Stimulated activated CD4-positive, alpha-beta T cell treated with anti-CD3 and anti-CD28 coated beads, TNF-alpha, amount 100 ng/mL, for 24 hours (primary cell): ENCODE results near the gene ASCL2.
"Not testable (repeated sequence)": the region's sequence is repeated elsewhere in the genome, so short reads cannot be mapped to it uniquely, and the experiment has no call there.

Experiments
- DNase-seq, 3 experiments: peaks; one replicate each; pipeline ENCODE4 v3.0.0-alpha.2; 2020; ENCODE audit warnings: low read depth in 3 of 3

ASCL2 gene

DNA sequence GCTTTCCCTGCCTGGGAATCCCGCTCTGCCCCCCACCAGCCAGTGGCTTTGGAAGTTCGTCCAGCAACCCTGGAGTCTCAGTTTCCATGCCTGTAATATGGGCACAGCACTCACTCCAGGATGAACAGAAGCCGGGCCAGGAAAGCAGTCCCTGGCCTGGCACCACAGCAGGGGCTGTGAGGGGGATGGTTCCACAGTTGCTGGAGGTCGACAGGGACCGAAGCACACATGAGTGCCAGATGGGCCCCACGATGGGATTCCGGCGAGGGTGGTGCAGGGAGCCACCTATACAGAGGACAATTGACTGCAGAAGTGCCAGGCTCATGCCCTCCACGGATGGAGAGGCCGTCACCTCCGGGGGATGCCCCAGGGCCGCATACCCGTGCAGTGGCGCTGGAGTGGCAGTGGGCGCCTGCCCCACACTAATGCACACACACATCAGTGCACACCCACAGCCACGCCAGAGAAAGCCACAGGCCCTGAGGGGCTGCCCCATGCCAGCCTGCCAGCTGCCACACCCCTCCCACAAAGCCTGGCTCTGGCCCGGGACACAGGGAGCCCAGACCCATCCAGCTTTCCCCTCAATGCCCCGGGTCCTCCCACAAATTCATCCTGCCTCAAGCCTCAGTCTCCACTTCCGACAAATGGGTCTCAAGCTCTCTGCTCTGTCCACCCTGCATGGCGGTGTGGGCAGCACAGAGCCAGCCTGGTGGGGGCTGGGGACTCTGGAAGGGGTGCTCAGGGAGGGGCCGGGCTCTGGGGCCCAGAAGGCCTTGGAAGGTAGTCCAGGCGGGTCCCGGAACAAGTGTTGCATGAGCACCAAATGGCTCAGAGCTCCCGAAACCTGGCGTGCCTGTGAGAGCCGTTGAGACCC lies 9.7 kb downstream of the ASCL2 start:
- DNase-seq, result no peak

DNA sequence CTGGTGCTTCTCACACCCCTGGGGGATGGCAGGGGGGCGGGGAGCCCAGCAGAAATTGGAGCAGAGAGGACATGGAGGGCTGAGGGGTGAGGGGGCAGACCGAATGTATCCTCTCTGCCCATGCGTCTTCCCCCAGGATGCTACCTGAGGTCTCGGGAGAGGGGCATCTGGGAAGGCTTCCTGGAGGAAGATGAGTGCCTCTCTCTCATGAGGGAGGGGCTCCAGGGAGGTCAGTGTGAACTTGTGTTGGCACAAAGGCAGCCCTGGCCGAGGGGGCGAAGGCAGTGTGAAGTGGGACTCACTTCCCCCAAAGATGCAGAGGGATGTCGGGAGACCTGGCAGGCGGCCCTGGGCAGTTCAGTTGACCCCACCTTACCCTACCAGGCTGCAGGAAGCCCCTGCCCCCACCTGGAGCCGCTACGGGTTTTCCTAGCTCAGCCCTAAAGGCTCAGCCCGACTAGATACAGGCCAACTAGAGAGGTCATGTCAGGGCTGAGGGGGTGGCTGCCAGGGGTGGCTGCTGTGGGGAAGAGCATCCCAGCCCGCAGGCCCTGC lies 10.4 kb downstream of the ASCL2 start:
- no peak for DNase-seq

DNA sequence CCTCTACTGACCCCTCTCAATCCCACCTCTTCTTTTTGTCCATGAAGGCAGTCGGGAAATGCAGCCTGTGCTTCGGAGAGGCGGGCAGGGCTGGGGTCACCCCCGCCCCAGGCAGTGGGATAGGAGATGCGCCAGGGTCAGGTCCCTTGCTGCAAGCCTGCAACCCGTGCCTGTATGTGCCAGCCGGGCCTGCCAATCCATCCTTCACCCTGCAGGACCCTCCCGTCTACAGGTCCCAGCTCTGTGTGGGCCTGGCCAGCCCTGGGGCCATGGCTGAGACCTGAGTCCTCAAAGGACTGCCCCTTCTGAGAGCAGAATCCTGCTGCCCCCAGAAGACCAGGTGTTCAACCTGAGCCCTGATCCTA lies 10.9 kb downstream of the ASCL2 start:
- no peak for DNase-seq

DNA sequence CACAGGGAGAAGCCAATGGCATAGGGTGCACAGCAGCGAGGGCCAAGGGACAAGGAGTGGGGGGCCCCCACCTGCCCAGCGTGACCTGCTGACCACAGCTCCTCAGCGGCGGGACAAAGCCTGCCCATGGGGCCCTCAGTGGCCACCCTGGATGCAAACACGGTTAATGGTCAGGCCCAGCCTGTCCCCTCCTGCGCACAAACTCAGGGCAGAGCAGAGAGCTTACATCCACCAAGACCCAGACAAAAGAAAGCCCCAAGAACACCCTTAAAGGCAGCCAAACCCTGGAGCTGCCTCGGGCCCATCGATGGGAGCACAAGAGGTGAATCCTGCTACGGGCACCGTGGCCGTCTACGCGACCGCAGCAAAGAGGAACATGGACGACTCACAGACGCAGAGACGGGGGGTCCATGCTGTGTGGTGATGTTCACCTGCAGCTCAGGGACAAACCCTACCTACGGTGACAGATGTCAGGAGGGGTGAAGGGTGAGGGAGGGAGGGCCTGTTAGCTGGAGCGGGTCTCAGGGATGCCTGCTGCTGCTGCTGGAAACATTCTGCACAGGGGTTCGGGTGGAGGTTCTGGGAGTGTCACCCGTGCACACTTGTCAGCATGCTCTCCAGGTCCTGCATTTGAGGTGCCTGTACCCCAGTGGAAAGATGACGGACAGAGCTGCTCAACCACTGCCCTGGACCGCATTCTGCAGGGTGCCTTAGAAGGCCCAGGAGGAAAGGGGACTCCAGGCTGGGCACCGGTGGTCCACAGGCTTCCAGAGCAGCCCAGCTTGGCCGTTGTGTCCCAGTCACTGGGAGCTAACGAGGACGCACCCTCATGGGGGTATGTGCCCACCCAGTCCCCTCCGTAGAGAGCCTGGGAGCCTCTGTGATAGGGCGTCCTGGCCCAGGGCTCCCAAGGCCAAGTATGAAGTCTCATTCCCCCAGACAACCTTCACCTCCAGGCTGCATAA lies 11.6 kb downstream of the ASCL2 start:
- no peak for DNase-seq

DNA sequence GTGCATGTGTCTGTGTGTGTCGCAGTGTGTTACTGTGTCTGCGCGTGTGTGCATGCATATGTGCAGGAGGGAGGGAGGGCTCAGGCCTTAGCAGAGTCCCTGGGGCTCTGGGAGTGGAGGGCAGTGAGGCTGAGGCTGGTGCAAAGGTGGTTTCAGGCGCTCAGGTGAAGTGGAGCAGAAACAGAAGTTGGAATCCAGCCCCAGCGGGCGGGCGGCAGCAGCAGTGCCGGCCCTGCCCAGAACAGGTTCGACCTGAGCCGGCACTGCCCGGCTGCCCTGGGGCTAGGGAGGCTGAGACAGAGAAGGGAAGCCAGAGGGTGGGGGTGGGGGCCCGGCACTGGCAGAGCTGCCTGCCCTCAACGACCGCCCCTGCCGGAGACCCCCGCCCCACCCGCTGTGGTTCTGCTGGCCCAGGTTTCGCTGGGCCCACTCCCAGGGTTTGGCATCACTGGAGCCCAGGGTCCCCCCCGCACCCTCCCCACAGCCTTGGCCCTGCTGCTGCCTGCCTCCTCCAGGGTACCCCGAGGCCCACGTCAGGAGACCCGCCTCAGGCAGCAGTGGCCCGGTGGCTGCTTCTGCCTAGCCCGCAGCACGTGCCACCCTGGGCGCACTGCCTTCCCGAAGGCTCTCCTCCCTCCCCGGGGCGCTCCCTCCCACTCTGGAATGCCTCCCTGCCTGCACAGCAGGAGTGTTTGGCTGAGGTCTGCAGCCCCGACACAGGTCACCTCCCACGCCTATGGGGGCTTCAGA lies 13.3 kb downstream of the ASCL2 start:
- DNase-seq, result no peak

DNA sequence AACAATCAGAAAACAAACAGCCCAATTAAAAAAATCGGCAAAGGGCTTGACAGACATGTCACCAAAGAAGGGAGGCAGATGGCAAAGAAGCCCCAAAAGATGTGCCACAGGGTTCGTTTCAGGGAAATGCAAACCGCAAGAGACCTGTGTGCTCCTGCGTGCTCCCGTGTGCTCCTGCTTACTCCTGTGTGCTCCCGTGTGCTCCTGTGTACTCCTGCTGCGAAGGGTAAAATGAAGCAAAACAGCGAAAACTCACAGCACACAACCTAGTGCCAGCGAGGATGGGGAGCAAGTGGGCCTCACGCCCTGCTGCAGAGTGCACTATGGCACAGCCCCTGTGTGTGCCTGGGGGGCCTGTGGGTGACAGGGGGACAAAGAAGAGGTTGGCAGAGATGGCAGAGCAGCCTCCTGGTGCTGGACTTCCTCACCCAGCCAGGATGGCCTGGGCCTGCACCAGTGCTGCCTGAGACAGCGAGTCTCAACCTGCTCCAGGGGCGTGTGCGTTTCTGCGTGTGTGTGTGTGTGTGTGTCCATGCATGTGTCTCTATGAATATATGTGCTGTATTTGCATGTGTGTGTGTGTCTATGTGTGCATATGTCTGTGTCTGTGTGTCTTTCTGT lies 14.0 kb downstream of the ASCL2 start:
- no peak for DNase-seq

DNA sequence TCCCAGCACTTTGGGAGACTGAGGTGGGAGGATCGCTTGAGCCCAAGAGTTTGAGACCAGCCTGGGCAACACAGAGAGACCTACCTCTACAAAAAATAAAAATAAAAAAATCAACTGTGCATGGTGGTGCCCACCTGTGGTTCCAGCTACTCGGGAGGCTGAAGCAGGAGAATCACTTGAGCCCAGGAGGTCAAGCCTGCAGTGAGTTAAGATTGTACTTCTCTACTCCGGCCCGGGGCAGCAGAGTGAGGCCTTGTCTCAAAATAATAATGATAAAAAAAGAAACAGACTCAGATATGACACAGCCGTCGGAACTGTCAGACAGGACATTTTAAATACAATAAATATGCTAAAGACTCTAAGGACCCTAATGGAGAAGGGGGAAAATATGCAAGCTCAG lies 18.4 kb downstream of the ASCL2 start:
- no peak for DNase-seq

DNA sequence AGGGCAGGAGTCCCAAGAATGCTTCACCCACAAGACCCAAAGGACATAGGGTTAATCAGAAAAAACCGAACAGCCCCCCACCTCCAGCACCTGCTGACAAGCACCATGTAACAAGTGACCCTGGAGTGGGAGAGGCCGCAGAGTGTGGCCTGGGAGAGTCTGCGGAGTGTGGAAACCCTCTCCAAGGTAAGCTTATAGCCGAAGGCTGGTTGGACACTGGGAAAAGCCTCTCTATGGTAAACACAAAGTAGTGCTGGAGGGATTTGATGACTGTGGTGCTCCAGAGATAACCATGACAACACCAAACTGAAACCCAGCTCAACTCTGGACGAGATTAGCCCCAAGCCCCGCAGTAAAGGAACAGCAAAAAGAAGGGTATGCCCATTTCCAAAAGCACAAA lies 19.2 kb downstream of the ASCL2 start:
- DNase-seq, result no peak

DNA sequence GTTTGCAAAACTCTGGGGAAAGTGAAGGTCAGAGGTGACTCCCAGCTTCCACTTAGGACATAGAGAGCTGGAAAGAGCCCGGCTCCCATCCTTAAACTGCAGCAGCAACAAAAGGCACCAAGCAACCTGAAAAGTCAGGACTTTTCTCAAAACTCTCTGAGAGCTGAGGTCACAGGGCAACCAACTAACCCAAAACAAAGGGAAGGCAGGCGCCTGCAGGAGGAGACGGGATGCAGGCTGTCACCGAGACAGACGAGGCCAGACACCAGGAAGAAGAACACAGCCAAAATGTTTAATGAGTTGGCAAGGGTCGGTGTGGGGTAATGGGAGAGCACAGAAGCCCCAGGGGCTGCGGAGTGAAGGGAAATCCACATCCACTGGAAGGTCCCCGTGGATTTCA lies 19.9 kb downstream of the ASCL2 start:
- no peak for DNase-seq

DNA sequence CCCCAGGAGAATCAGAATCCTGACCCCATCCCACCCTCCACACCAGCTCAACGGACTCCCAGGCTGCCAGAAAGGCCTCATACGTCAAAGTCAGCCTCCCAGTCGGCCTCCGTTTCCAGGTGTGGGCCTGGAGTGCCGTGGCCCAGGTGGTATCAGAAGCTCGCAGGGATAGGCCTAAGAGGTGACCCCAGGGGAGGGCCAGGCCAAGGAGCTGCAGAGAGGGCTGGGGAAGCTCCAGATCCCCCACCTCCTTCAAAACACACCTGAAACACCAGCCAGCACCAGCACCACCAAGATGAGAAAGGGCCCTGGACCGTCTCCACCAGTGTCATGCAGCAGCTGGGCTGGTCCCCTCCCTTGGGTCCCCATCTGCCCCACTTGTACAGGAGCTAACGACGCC lies 20.3 kb downstream of the ASCL2 start:
- no peak for DNase-seq

DNA sequence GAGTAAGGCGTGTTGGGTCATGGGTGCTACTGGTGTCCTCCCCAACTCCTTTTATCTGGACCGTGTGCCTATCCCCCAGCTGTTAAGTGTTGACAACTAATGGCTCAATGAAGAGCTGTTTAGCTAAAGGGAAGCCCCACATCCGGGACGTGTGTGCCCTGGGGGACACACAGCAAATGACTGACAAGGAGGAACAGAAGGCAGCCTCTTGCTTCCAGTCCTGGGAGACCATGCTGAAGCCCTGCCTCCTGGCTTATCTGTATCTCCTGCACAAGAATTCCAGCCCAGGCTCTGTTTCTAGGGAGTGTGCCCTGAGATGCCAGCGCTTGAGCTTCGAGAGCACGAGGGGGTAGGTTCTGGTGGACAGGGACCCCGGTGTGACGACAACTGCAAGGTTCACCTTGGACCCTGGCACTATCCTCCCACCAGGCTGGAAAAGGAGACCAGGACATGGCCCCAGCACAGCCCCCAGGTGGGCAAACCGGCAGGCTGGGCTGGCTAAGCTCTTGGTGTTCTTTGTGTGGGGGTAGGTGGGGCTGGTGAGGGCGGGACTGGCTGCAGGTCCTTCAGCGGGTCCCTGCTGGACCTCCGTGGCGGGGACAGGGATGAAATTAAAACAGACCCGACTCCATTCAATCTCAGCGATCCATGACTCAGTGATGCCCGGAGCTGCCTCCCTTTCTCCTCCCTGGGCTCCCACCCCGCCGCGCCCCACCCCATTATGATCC lies 21.0 kb downstream of the ASCL2 start:
- DNase-seq, result no peak

DNA sequence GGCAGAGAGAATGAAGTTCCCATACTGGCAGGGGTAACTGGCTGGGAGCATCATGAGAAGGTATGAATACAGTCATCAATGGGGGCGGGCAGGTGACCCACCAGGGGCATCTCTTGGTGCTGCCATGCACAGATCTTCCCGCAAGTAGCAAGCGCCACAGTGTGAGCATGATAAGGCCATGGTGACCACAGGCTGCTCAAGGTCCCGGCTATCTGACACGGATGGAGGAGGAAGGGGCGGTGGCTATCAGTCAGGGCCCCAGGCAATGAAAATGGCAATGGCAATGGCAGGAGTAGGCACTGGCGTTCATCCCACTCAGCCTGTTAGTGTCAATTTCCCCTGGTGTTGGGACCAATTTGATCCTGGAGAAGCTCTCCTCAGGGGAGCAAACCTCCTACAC lies 21.6 kb downstream of the ASCL2 start:
- no peak for DNase-seq

DNA sequence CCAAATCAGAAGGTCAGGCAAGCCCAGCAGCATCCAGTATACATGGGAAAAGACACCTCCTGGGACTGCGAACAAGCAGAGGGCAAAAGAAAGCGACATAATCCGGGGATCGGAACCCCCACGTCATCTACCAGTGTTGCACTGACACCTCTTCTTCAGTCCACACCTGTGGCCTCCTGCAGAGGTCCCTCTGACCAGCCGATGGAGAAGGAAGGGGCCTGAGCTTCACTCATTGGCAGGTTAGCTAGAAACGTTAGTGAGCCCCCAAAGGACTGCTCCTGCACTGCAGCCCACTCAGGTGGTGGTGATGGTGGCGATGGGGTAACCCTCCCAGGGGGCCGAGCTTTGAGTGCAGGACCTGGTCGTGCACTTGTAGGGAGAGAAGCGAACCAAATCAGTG lies 22.1 kb downstream of the ASCL2 start:
- no peak for DNase-seq

DNA sequence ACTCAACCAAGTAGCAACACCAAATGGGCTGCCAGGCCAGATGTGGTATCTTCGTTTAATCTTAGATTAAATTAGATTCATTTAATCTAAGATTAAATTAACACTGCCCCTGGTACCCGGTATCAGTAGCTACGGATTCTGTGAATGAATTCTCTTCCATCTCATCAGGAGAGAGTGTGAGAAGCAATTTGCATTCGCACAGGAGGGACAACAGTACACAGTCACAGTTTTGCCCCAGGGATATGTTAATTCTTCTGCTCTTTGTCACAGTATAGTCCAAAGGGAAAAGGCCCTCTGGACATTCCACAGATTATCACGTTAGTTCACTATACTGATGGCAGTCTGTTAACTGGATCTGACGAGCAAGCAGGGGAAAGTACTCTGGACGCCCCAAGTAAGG lies 22.9 kb downstream of the ASCL2 start:
- DNase-seq, result no peak

DNA sequence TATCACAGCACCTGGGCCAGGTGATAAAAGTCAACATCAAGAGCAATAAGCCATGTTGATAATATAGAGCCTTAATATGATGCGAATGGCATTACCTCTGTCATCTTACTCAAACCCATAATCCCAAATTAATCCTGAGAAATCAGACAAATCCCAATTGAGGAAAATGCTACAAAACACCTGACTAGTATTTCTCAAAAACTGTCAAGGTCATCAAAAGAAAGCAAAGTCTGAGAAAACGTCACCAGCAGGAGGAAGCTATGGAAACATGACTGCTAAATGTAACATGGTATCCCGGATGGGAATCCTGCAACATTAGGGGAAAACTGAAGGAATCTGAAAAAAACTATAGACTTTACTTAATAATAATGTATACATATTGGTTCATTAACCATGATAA lies 29.6 kb downstream of the ASCL2 start:
- no peak for DNase-seq

DNA sequence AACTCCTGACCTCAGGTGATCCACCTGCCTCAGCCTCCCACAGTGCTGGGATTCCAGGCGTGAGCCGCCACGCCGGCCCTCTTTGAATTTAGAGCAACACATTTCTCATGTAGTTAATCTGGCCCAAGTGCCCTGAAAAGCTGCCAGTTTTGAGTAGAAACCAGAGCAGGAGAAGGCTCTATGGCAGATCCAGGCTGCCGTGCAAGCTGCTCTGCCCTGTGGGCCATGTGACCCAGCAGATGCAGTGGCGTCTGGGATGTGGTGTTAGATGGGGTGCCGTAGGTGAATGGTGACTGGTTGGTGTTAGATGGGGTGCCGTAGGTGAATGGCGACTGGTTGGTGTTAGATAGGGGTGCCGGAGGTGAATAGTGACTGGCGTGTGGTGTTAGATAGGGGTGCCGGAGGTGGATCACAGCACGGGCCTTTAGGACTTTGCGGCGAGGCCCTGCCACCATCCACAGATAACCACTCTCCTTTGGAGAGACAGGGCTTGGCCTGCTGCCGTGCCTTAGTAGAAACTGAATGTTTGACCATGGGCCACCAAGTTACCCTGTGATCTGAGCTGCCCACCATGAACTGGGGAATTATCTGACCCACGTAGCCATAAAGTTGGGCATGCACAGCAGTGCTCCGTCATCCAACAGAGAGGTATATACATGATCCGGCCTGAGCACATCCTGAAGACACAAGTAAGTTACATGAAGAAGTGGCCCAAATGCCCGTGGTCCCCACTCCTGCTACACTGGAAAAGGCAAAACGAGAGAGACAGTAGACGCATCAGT lies 32.7 kb downstream of the ASCL2 start:
- no peak for DNase-seq

DNA sequence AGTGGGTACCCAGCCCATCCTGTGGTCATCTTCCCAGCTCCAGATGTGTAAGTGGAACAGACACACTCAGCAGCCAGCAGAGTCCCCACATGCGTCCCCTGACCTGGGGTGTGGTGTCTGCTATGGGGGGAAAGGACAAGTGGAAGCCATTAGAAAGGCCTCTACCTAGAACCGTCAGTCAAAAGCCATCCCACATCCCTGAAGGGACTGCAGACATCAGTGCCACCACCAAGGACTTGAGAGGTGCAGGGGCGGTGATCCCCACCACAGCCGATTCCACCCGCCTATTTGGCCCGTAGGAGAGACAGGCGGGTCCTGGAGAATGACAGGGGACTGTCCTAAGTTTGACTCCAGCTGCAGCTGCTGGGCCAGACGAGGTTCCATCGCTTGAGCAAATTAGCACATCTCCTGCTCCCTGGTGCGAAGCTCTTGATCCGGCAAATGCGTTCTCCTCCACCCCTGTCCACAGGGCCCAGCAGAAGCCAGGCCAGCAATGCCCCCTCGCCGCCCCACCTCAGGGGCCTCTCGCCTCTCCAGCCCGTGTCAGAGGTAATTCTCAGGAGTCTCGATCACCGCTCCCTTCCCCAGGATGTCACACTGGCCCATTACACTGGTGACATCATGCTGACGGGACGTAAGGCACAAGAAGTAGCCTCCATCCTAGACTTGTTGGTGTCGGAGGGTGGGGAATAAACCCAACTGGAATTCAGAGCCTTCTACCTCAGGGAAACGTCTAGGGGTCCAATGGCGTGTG lies 33.8 kb downstream of the ASCL2 start:
- not testable (repeated sequence) for DNase-seq

DNA sequence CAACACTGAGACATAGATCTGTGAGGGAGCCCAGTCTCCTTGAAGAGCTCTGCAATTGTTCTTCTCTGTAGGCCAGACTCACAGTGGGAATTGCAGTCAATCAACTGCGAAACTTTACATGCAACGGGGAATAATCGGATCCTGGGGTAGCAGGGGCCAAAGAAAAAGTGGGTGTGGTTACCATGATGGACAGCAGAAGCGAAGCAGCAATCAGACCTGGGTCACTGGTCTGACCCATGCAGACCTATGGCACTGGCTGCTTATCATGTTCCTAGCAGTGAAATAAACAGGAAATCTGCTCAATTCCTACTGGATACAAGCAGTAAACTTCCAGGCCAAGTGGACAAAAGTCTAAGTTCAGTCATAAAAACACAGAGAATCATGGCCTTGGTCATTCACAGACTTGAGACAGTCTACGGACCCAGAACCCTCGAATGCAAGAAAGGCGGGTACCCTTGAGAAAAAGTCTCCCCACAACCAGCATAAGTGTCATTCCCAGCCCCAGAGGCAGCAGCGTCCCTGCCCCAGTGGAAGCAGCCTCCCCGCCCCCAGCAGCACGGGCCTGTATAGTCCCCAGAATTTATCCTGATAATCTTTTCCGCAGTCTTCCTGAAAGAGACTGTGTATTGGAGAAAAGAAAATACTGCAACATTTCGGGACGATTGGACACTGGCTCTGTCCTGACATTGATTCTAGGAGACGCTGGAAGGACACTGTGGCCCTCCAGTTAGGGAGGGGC lies 34.6 kb downstream of the ASCL2 start:
- DNase-seq, result no peak
